HepG2 (cell line): ENCODE measurements around the gene RCOR3. TPM values are rescaled to one million over a fixed set of nuclear protein-coding genes. Genes with fewer than 3 reads are reported as not detected.

Experiments
- AGO2 ChIP-seq: fragments of 200-400 bp; formaldehyde crosslinking; optimal IDR thresholded peaks from 2 replicates; pipeline ENCODE3; 2017; ENCODE audit warnings: mild to moderate bottlenecking, low read depth, low read length, moderate library complexity
- DPF2 ChIP-seq: sonication (generic); formaldehyde crosslinking; IDR thresholded peaks from 2 replicates; pipeline ENCODE4 v1.4.0; 2020; ENCODE audit warnings: mild to moderate bottlenecking, low read depth, missing genetic modification reagents, borderline replicate concordance
- FIP1L1 ChIP-seq: fragments of 200-400 bp; formaldehyde crosslinking; IDR thresholded peaks from 2 replicates; pipeline ENCODE4 v1.6.1; 2018; ENCODE audit warnings: low read depth, mild to moderate bottlenecking, low read length, moderate library complexity, borderline replicate concordance; ENCODE audit not compliant: insufficient read depth
- GABPA ChIP-seq, 2 experiments: IDR thresholded peaks; 2 replicates each; pipeline ENCODE4 v1.6.1; 2011 to 2016; ENCODE audit warnings: low read depth in 2 of 2, low read length in 1 of 2, missing biosample characterization in 1 of 2, missing genetic modification characterization in 1 of 2
- GATAD1 ChIP-seq: IDR thresholded peaks from 2 replicates; pipeline ENCODE4 v1.6.1; 2016; ENCODE audit warnings: missing genetic modification reagents, missing compliant biosample characterization
- KAT7 ChIP-seq: IDR thresholded peaks from 2 replicates; pipeline ENCODE4 v1.6.1; 2018; ENCODE audit warnings: borderline replicate concordance, missing compliant biosample characterization
- KLF12 ChIP-seq: sonication (generic); formaldehyde crosslinking; IDR thresholded peaks from 2 replicates; pipeline ENCODE4 v1.4.0; 2020; ENCODE audit warnings: missing genetic modification reagents, borderline replicate concordance
- MNT ChIP-seq: fragments of 450-650 bp; IDR thresholded peaks from 2 replicates; pipeline ENCODE4 v1.6.1; 2016
- NFYC ChIP-seq: IDR thresholded peaks from 2 replicates; pipeline ENCODE4 v1.6.1; 2016; ENCODE audit warnings: missing genetic modification reagents, missing compliant biosample characterization
- PAF1 ChIP-seq: IDR thresholded peaks from 2 replicates; pipeline ENCODE4 v1.6.1; 2016; ENCODE audit warnings: missing genetic modification reagents, missing compliant biosample characterization
- PATZ1 ChIP-seq: sonication (generic); formaldehyde crosslinking; IDR thresholded peaks from 2 replicates; pipeline ENCODE4 v1.4.0; 2020; ENCODE audit warnings: missing genetic modification reagents
- RNF219 ChIP-seq: sonication (generic); formaldehyde crosslinking; IDR thresholded peaks from 2 replicates; pipeline ENCODE4 v1.5.0; 2020; ENCODE audit warnings: mild to moderate bottlenecking, missing genetic modification reagents
- SCMH1 ChIP-seq: sonication (generic); formaldehyde crosslinking; IDR thresholded peaks from 2 replicates; pipeline ENCODE4 v1.9.0; 2021; ENCODE audit warnings: missing genetic modification reagents, mild to moderate bottlenecking, borderline replicate concordance
- SRF ChIP-seq: IDR thresholded peaks from 2 replicates; pipeline ENCODE4 v1.6.1; 2011; ENCODE audit warnings: mild to moderate bottlenecking, low read depth, low read length, moderate library complexity
- TOE1 ChIP-seq: sonication (generic); formaldehyde crosslinking; IDR thresholded peaks from 2 replicates; pipeline ENCODE4 v1.4.0; 2020; ENCODE audit warnings: mild to moderate bottlenecking, missing genetic modification reagents
- WIZ ChIP-seq: sonication (generic); formaldehyde crosslinking; IDR thresholded peaks from 2 replicates; pipeline ENCODE4 v1.5.1; 2020; ENCODE audit warnings: mild to moderate bottlenecking, missing genetic modification reagents
- ZBTB37 ChIP-seq: sonication (generic); formaldehyde crosslinking; IDR thresholded peaks from 2 replicates; pipeline ENCODE4 v1.4.0; 2020; ENCODE audit warnings: mild to moderate bottlenecking, missing genetic modification reagents
- ZNF562 ChIP-seq: sonication (generic); formaldehyde crosslinking; IDR thresholded peaks from 2 replicates; pipeline ENCODE4 v1.8.0; 2022; ENCODE audit warnings: missing genetic modification reagents, borderline replicate concordance
- ZNF768 ChIP-seq: sonication (generic); formaldehyde crosslinking; IDR thresholded peaks from 2 replicates; pipeline ENCODE4 v1.4.0; 2020; ENCODE audit warnings: missing genetic modification reagents
- ZSCAN5A ChIP-seq: sonication (generic); formaldehyde crosslinking; IDR thresholded peaks from 2 replicates; pipeline ENCODE4 v1.8.0; 2022; ENCODE audit warnings: mild to moderate bottlenecking, missing genetic modification reagents, borderline replicate concordance
- polyA plus RNA-seq, 8 experiments: library from polyadenylated mRNA; depleted of rRNA in 3 of 8; stranded (reverse) in 7 of 8; unstranded in 1 of 8; fragments of >200 nt; fragmentation: Illumina TruSeq in 4 of 8; extraction: Trizol in 4 of 8; gene quantifications; 2 replicates each; pipeline versions ENCODE4 v1.2.1 to v1.2.3, GENCODE V29; 2011 to 2016; ENCODE audit warnings: low read depth in 4 of 8, missing spikeins in 1 of 8, mixed read lengths in 1 of 8; ENCODE audit not compliant: insufficient read depth in 1 of 8
- total RNA-seq, 5 experiments: library from RNA; depleted of rRNA; stranded (reverse); fragments of >200 nt; fragmentation: Illumina TruSeq; extraction: Trizol; gene quantifications; 2 replicates each; pipeline ENCODE4 v1.2.3, GENCODE V29; 2016; ENCODE audit warnings: low read depth in 1 of 5

Gene RCOR3
- total and polyA plus RNA-seq, 2 of the 13 experiments (the other 11 are each of a cell fraction or from before 2014, with no cell fraction given) = 16.8 to 31.6 TPM

GRCh38 chr1:211258756-211259637 lies at the start of gene RCOR3 (continued):
- TF ChIP-seq PATZ1 (peak; percentile 100), WIZ (CRISPR knock-in tag) (peak; percentile 60), ZNF768 (CRISPR knock-in tag) (peak; percentile 89), ZSCAN5A (CRISPR knock-in tag) (peak; percentile 30; the same call in 1 of the 2 replicates), GABPA (IDR thresholded peaks at IDR 0.05; ENCODE audit: low read depth, low read length) (no peak), GABPA (CRISPR knock-in tag; IDR thresholded peaks at IDR 0.05; ENCODE audit: low read depth) (peak; percentile 45), PAF1 (no peak), NFYC (CRISPR knock-in tag) (no peak), TOE1 (CRISPR knock-in tag) (no peak), KAT7 (CRISPR knock-in tag) (0 out of 2 replicates have a peak, but pooled peaks have one; percentile 73), FIP1L1 (peak; percentile 89; the same call in 1 of the 2 replicates), SCMH1 (CRISPR knock-in tag) (no peak), KLF12 (CRISPR knock-in tag) (peak; percentile 61; the same call in 1 of the 2 replicates), ZNF562 (CRISPR knock-in tag) (no peak), SRF (no peak), GATAD1 (peak; percentile 46; the same call in 1 of the 2 replicates), AGO2 (peak; percentile 60), MNT (no peak), DPF2 (0 out of 2 replicates have a peak, but pooled peaks have one; percentile 19), RNF219 (CRISPR knock-in tag) (no peak), ZBTB37 (CRISPR knock-in tag) (no peak)
